Subcutaneous abdominal adipose tissue (tissue), 5 donors: ENCODE data around the gene GPR62.

ENCODE experiments used
- H3K27ac ChIP-seq: one replicate; pipeline ENCODE4 v1.7.0; 2013; ENCODE audit warnings: low read depth, mild to moderate bottlenecking, inconsistent platforms, low read length, moderate library complexity
- H3K27me3 ChIP-seq, 5 donors: one replicate each; pipeline ENCODE4 v1.7.0; 2013; ENCODE audit warnings: low read length in 5 of 5, inconsistent platforms in 1 of 5; ENCODE audit not compliant: control insufficient read depth in 5 of 5, insufficient read depth in 4 of 5
- H3K36me3 ChIP-seq, 5 donors: one replicate each; pipeline ENCODE4 v1.7.0; 2013; ENCODE audit warnings: low read length in 5 of 5; ENCODE audit not compliant: control insufficient read depth in 5 of 5, insufficient read depth in 5 of 5
- H3K4me1 ChIP-seq, 5 donors: one replicate each; pipeline ENCODE4 v1.7.0; 2013; ENCODE audit warnings: low read length in 5 of 5, mild to moderate bottlenecking in 3 of 5, moderate library complexity in 1 of 5; ENCODE audit not compliant: control insufficient read depth in 5 of 5, insufficient read depth in 5 of 5
- H3K4me3 ChIP-seq, 5 donors: one replicate each; pipeline ENCODE4 v1.7.0; 2013; ENCODE audit warnings: low read length in 5 of 5, low read depth in 1 of 5
- H3K9ac ChIP-seq, 5 donors: one replicate each; pipeline ENCODE4 v1.7.0; 2013; ENCODE audit warnings: low read length in 5 of 5, mild to moderate bottlenecking in 4 of 5, moderate library complexity in 3 of 5
- H3K9me3 ChIP-seq, 5 donors: one replicate each; pipeline ENCODE4 v1.7.0; 2013; ENCODE audit warnings: low read length in 5 of 5; ENCODE audit not compliant: control insufficient read depth in 5 of 5
- donor health status: healthy.
- donor health status: healthy.
- donor health status: healthy.
- donor health status: healthy.
- donor health status: healthy.

The GPR62 gene

DNA sequence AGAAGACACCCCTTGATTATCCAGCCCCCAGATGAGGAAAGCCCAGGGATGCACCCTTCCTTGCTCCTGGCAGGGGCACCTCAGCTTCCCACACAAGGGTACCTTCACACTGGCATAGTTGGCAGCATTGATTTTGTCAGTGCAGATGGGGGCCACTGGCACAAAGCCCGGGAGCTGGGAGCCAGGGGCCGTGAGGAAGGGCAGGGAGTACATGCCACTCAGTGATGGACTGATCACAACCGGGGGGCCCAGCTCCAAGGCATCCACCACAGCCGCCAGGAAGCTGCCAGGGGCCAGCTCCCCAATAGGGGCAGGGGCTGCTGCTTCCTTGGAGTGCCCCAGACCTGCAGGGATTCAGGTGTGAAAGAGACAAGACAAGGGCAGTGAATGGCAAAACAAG is 14.7 kb downstream of the GPR62 start:
- no peak overlapping the region for H3K27ac ChIP-seq
- H3K27me3 ChIP-seq, result no peaks in the 10 kb centered on the region
- H3K4me1 ChIP-seq, result peaks cover 6 to 49% (median 40%) of the 10 kb centered on the region in 5 donors
- H3K4me3 ChIP-seq, result no peak overlapping the region
- H3K9ac ChIP-seq, result no peak overlapping the region
- no peaks in the 10 kb centered on the region for H3K9me3 ChIP-seq
- H3K36me3 ChIP-seq, result peaks cover 0 to 9% (median 2%) of the 10 kb centered on the region in 5 donors

DNA sequence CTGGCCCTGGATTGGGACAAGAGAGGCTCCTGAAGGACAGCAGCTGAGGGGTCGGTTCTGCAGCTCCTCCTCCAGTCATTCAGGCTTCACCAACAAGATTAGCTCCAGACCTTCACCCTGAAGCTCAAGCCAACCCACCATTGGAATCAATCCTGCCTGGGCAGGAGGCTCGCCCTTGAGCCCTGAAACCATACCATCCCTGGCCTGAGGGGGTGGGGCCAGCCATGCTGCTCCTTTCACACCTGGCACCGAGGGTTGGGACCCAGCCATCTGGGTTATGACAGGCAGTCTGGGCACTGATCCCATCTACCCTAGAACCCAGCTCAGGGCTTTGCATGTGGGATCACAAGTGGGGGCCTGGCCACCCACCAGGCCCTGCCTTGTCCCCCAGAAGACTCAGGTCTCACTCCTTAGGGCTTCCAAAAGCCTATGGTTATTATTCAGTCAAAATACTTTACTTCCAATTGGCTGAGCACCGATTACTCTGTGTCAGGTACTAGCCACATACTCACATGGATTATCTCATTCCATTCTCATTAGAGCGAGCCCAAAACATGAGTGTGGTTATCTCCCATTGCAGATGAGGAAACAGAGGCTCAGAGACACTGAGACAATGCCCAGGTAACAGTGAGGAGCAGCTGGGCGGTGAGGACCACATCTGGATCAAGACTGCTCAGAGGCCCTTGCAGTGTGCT is 15.6 kb downstream of the GPR62 start:
- Histone ChIP-seq H3K4me3 (no peak overlapping the region), H3K9me3 (no peaks in the 10 kb centered on the region), H3K27ac (no peak overlapping the region), H3K4me1 (peaks cover 6 to 53% (median 46%) of the 10 kb centered on the region in 5 donors), H3K36me3 (peaks cover 0 to 9% (median 2%) of the 10 kb centered on the region in 5 donors), H3K9ac (peak overlapping the region in 1 of 5 donors; percentile 47), H3K27me3 (no peaks in the 10 kb centered on the region)

DNA sequence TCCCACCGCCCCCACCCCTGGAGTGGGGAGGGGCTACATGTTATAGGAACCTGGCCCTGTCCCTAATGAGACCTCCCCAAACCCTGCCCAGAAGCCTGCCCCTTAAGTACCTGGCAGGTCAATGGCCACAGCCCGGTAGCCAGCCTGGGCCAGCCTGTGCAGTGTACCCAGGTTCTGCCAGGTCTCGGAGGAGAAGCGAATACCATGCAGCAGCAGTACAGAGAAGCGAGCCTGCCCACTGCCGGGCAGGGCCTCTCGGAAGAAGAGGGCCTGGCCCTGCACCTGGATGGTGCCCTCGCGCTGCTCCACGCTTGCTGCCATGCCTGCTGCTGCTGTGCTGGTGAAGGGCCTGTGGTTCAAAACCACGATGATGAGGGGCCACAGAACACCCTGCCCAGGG is 16.2 kb downstream of the GPR62 start:
- Histone ChIP-seq H3K27ac (no peak overlapping the region), H3K9ac (peak overlapping the region in 1 of 5 donors; percentile 47), H3K36me3 (peaks cover 0 to 9% (median 2%) of the 10 kb centered on the region in 5 donors), H3K4me1 (peaks cover 6 to 52% (median 44%) of the 10 kb centered on the region in 5 donors), H3K27me3 (no peaks in the 10 kb centered on the region), H3K4me3 (no peak overlapping the region), H3K9me3 (no peaks in the 10 kb centered on the region)

DNA sequence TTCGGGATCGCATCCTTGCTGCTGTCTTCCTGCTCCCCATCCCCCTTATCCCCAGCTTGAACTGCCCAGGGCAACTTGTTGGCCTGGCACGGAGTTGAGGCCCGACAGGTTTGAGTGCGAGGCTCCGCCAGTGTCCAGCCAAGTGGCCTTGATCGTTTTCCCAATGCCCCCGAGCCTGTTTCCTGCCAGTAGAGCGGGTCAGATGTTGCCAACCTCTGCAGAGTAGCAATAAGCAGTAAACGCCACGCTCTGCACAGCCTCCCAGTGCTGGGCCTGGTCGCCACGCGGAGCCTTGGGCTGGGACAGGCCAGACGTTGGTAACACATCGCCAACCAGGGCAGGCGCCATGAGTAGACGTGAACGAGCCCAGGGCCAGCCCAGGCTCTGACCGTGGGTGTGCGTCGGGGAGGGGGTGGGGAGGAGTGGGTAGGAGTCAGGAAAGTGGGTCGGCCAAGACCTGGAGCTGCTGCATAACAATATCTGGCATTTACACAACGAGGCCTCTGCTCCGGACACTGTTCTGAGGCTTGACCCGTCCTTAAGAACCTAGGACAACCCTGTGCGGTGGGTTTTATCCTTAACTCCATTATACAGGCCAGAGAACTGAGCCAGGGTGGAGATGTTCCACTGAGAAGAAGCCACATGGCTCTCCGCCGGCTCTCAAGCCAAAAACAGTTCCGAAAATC is 19.2 kb downstream of the GPR62 start:
- Histone ChIP-seq H3K27me3 (no peaks in the 10 kb centered on the region), H3K9ac (peak overlapping the region in 4 of 5 donors; percentile 79 to 92 (median 90)), H3K27ac (peak overlapping the region; percentile 89), H3K9me3 (no peaks in the 10 kb centered on the region), H3K36me3 (peaks cover 0 to 9% (median 2%) of the 10 kb centered on the region in 5 donors), H3K4me3 (peak overlapping the region; percentile 73 to 79 (median 75)), H3K4me1 (peaks cover 4 to 34% (median 30%) of the 10 kb centered on the region in 5 donors)

DNA sequence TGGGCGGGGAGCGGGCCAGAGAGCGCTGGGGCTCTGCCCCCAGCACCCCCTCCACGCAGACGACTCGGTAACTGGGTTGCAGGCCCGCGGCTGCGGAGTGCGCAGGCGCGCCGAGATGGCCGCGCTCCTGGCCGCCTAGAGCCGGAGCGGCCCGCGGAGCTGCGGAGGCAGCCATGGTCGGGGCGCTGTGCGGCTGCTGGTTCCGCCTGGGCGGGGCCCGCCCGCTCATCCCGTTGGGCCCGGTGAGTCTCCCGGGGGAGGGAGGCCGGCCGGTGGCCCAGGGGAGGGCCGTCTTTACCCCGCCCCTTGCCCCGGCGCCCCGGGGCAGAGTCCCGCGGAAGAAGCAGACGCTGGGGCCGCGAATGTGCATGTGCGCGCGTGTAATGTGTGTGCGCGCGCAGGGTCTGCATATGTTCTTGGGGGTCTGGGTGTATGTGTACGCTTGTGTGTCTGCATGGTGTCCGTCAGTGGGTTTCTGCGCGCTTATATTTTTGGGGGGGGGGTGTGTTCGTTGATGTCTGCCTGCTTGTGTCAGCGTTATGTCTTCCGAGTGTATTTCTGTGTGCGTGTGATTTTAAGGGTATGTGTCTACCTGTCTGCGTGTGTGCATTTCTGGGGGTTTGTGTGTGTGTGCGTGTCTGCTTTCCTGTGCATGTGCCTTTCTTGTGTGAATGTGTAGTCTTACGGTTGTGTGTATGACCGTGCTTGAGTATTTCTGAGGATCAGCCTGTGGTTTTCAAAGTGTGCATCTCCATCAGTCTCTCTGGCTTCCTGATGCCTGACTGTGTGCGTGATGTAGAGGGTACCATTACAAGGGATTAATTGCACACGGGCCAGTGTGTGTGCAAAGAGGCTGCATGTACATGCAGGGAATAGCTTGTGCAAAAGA is 20.0 kb downstream of the GPR62 start, which contains the start of gene ABHD14A:
TSS of gene ABHD14A (plus strand) at position 102 of the 889 bp plus-strand sequence. CDS start at position 174, 72 bp downstream.
- Histone ChIP-seq H3K36me3 (peaks cover 0 to 6% (median 2%) of the 10 kb centered on the region in 5 donors), H3K9ac (peak within 1 kb of the TSS in 4 of 5 donors; percentile 79 to 92 (median 90)), H3K27ac (peak within 1 kb of the TSS; percentile 89), H3K27me3 (no peaks in the 10 kb centered on the region), H3K9me3 (no peaks in the 10 kb centered on the region), H3K4me1 (peaks cover 4 to 34% (median 30%) of the 10 kb centered on the region in 5 donors), H3K4me3 (peak within 1 kb of the TSS; percentile 73 to 94 (median 77))

DNA sequence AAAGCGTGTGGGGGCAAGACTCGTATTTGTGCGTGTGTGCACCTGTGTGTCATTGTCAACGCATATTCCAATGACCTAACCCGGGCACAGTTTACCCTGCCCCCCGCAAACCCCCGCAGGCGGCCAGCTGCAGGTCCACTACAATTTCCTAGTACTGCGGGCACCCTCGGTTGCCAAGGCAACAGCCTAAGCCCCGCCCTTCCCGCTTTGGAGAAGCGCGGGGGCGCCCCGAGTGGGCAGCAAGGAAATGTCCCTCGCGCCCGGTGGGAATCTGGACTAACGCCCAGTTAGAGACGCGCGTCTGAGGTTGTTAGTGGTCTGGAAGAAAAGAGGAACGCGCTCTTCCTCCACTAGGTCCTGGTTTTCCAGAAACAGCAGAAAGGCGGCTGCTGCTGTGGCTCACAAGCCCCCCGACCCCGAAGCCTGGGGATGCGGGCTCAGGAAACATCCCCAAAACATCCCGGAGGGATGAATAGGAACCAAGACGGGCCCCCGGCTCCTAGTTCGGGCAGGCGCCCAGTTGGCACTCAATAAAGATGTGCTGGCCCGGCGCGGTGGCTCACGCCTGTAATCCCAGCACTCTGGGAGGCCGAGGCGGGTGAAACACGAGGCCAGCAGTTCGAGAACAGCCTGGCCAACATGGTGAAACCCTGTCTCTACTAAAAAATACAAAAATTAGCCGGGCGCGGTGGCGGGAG is 20.8 kb downstream of the GPR62 start:
- Histone ChIP-seq H3K27ac (peak overlapping the region; percentile 46), H3K9me3 (no peaks in the 10 kb centered on the region), H3K36me3 (peaks cover 0 to 11% (median 2%) of the 10 kb centered on the region in 5 donors), H3K4me1 (peaks cover 4 to 40% (median 30%) of the 10 kb centered on the region in 5 donors), H3K27me3 (no peaks in the 10 kb centered on the region), H3K4me3 (peak overlapping the region; percentile 73 to 94 (median 77)), H3K9ac (no peak overlapping the region)

DNA sequence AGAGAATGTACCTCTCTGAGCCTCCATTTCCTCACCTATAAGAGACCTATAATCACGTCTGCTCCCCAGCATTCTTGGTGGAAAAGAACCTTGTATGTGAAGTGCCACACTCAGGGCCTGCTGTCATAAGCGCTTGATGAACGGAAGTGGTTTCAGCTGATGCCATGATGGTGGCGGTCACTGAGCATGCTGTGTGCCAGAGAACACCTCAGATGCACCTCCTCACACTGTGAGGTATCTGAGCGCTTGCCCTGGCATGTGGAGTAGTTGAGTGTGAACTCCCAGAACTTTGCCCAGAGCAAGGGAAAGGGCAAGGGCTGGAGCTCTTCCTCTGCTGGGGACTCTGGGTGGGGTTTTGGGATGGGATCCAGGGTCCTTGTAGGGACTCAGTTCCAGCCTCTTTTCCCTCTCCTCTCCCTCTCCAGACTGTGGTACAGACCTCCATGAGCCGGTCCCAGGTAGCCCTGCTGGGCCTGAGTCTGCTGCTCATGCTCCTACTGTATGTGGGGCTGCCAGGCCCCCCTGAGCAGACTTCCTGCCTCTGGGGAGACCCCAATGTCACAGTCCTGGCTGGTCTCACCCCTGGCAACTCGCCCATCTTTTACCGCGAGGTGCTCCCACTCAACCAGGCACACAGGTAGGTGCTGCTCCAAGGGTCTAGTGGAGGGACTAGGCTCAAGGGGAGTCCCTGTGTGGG is 22.4 kb downstream of the GPR62 start:
- Histone ChIP-seq H3K4me3 (no peak overlapping the region), H3K36me3 (peaks cover 0 to 6% (median 0%) of the 10 kb centered on the region in 5 donors), H3K27me3 (no peaks in the 10 kb centered on the region), H3K9me3 (no peaks in the 10 kb centered on the region), H3K9ac (no peak overlapping the region), H3K27ac (no peak overlapping the region), H3K4me1 (peaks cover 8 to 51% (median 39%) of the 10 kb centered on the region in 5 donors)

DNA sequence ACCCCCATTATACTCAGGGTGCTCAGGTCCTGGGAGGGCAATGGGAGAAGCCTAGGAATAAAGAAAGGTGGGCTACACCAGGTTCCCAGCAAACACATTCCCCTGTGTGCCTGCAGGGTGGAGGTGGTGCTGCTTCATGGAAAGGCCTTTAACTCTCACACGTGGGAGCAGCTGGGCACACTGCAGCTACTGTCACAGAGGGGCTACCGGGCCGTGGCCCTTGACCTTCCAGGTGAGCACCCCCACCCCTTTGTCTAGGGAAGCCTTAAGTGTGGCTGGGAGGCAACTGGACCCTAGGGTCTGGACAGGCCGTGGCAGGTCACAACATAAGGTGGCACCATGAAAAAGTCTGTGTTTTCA is 22.9 kb downstream of the GPR62 start:
- peaks cover 0 to 6% (median 0%) of the 10 kb centered on the region in 5 donors for H3K36me3 ChIP-seq
- H3K9me3 ChIP-seq, result no peaks in the 10 kb centered on the region
- no peak overlapping the region for H3K9ac ChIP-seq
- H3K4me3 ChIP-seq, result no peak overlapping the region
- H3K27me3 ChIP-seq, result no peaks in the 10 kb centered on the region
- H3K4me1 ChIP-seq, result peaks cover 8 to 52% (median 42%) of the 10 kb centered on the region in 5 donors
- no peak overlapping the region for H3K27ac ChIP-seq

DNA sequence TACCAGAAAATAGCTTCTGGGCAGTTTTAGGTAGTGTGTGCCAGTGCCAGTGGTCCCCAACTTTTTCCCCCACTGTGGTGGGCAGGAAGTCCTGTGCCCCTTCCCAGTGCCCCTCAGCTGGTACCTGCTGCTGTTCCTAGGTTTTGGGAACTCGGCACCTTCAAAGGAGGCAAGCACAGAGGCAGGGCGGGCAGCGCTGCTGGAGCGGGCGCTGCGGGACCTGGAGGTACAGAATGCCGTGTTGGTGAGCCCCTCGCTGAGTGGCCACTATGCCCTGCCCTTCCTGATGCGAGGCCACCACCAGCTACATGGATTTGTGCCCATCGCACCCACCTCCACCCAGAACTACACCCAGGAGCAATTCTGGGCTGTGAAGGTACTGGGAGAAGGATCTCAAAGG is 25.1 kb downstream of the GPR62 start:
- peaks cover 4 to 51% (median 33%) of the 10 kb centered on the region in 5 donors for H3K4me1 ChIP-seq
- H3K36me3 ChIP-seq, result peaks cover 0 to 6% (median 0%) of the 10 kb centered on the region in 5 donors
- H3K9me3 ChIP-seq, result no peaks in the 10 kb centered on the region
- H3K27ac ChIP-seq, result no peak overlapping the region
- no peak overlapping the region for H3K4me3 ChIP-seq
- peak overlapping the region in 1 of 5 donors; percentile 37 for H3K9ac ChIP-seq
- H3K27me3 ChIP-seq, result no peaks in the 10 kb centered on the region
